Measurements from ENCODE around the gene LDLRAD4. TPM values are rescaled to one million over a fixed set of nuclear protein-coding genes. Genes with fewer than 3 reads are reported as not detected.
"Not testable (repeated sequence)": the region's sequence is repeated elsewhere in the genome, so short reads cannot be mapped to it uniquely, and the experiment has no call there.

Gene LDLRAD4
- polyA plus RNA-seq, 4 donors, result 2.7 to 17.6 (median 7.0) TPM

- FAIRE-seq, result no peak
- no peak overlapping the region for H3K4me3 ChIP-seq (ENCODE audit: low read depth in 1 of 3, low read length in 3 of 3)
- no peaks in the 10 kb centered on the region for H3K27me3 ChIP-seq (ENCODE audit: control insufficient read depth in 3 of 3, insufficient read depth in 3 of 3, low read length in 3 of 3)
- 78 to 89% (median 86%) methylated on average over 7 of the region's 7 CpGs for WGBS, 3 donors
- H3K4me1 ChIP-seq (ENCODE audit: control insufficient read depth in 3 of 3, insufficient read depth in 2 of 3, low read depth in 1 of 3, low read length in 2 of 3), result peaks cover 0 to 3% (median 0%) of the 10 kb centered on the region in 3 donors
- H3K27ac ChIP-seq (ENCODE audit: low read depth in 1 of 3, low read length in 2 of 3), result no peak overlapping the region
- H3K9me3 ChIP-seq (ENCODE audit: control insufficient read depth in 2 of 2, insufficient read depth in 1 of 2, low read depth in 1 of 2, low read length in 1 of 2), result peaks cover 0 to 8% of the 10 kb centered on the region in 2 donors
- H3K36me3 ChIP-seq (ENCODE audit: control insufficient read depth in 3 of 3, insufficient read depth in 2 of 3, low read depth in 1 of 3, low read length in 3 of 3), result peaks cover 0 to 2% (median 0%) of the 10 kb centered on the region in 3 donors
- DNase-seq, result no peak
Measured at GRCh38 chr18:13672657-13673056, 454.1 kb downstream of the LDLRAD4 start.

- no peak overlapping the region for H3K4me3 ChIP-seq (ENCODE audit: low read depth in 1 of 3, low read length in 3 of 3)
- no peaks in the 10 kb centered on the region for H3K27me3 ChIP-seq (ENCODE audit: control insufficient read depth in 3 of 3, insufficient read depth in 3 of 3, low read length in 3 of 3)
- no peak for DNase-seq
- H3K36me3 ChIP-seq (ENCODE audit: control insufficient read depth in 3 of 3, insufficient read depth in 2 of 3, low read depth in 1 of 3, low read length in 3 of 3), result no peaks in the 10 kb centered on the region
- FAIRE-seq, result no peak
- WGBS, 3 donors, result 89 to 95% (median 92%) methylated on average over 6 of the region's 6 CpGs
- H3K9me3 ChIP-seq (ENCODE audit: control insufficient read depth in 2 of 2, insufficient read depth in 1 of 2, low read depth in 1 of 2, low read length in 1 of 2), result peaks cover 0 to 8% of the 10 kb centered on the region in 2 donors
- no peak overlapping the region for H3K27ac ChIP-seq (ENCODE audit: low read depth in 1 of 3, low read length in 2 of 3)
- no peaks in the 10 kb centered on the region for H3K4me1 ChIP-seq (ENCODE audit: control insufficient read depth in 3 of 3, insufficient read depth in 2 of 3, low read depth in 1 of 3, low read length in 2 of 3)
Measured at GRCh38 chr18:13676471-13676870, 457.9 kb downstream of the LDLRAD4 start.

- FAIRE-seq; H3K27me3 ChIP-seq (ENCODE audit: control insufficient read depth in 3 of 3, insufficient read depth in 3 of 3, low read length in 3 of 3); H3K27ac ChIP-seq (ENCODE audit: low read depth in 1 of 3, low read length in 2 of 3); H3K4me1 ChIP-seq (ENCODE audit: control insufficient read depth in 3 of 3, insufficient read depth in 2 of 3, low read depth in 1 of 3, low read length in 2 of 3); H3K9me3 ChIP-seq (ENCODE audit: control insufficient read depth in 2 of 2, insufficient read depth in 1 of 2, low read depth in 1 of 2, low read length in 1 of 2); DNase-seq; H3K36me3 ChIP-seq (ENCODE audit: control insufficient read depth in 3 of 3, insufficient read depth in 2 of 3, low read depth in 1 of 3, low read length in 3 of 3); H3K4me3 ChIP-seq (ENCODE audit: low read depth in 1 of 3, low read length in 3 of 3): not testable (repeated sequence)
- WGBS, 3 donors, result 98 to 99% (median 98%) methylated on average over 13 of the region's 13 CpGs
Measured at GRCh38 chr18:13677350-13677749, 458.8 kb downstream of the LDLRAD4 start.

GRCh38 chr18:13680612-13681011 lies 462.1 kb downstream of the LDLRAD4 start:
- Histone ChIP-seq H3K27me3 (ENCODE audit: control insufficient read depth in 3 of 3, insufficient read depth in 3 of 3, low read length in 3 of 3) (no peaks in the 10 kb centered on the region), H3K4me1 (ENCODE audit: control insufficient read depth in 3 of 3, insufficient read depth in 2 of 3, low read depth in 1 of 3, low read length in 2 of 3) (no peaks in the 10 kb centered on the region), H3K9me3 (ENCODE audit: control insufficient read depth in 2 of 2, insufficient read depth in 1 of 2, low read depth in 1 of 2, low read length in 1 of 2) (peaks cover 0 to 8% of the 10 kb centered on the region in 2 donors), H3K4me3 (ENCODE audit: low read depth in 1 of 3, low read length in 3 of 3) (no peak overlapping the region), H3K36me3 (ENCODE audit: control insufficient read depth in 3 of 3, insufficient read depth in 2 of 3, low read depth in 1 of 3, low read length in 3 of 3) (peaks cover 0 to 2% (median 0%) of the 10 kb centered on the region in 3 donors), H3K27ac (ENCODE audit: low read depth in 1 of 3, low read length in 2 of 3) (no peak overlapping the region)
- 73 to 91% (median 77%) methylated on average over 5 of the region's 5 CpGs for WGBS, 3 donors
- no peak for FAIRE-seq
- DNase-seq, result peak; percentile 17 to 37

- DNase-seq (no peak), FAIRE-seq (no peak)
- WGBS, 3 donors, result 94 to 97% (median 96%) methylated on average over 6 of the region's 6 CpGs
- H3K27ac ChIP-seq (ENCODE audit: low read depth in 1 of 3, low read length in 2 of 3), result no peak overlapping the region
- H3K9me3 ChIP-seq (ENCODE audit: control insufficient read depth in 2 of 2, insufficient read depth in 1 of 2, low read depth in 1 of 2, low read length in 1 of 2), result peaks cover 0 to 6% of the 10 kb centered on the region in 2 donors
- H3K27me3 ChIP-seq (ENCODE audit: control insufficient read depth in 3 of 3, insufficient read depth in 3 of 3, low read length in 3 of 3), result no peaks in the 10 kb centered on the region
- H3K36me3 ChIP-seq (ENCODE audit: control insufficient read depth in 3 of 3, insufficient read depth in 2 of 3, low read depth in 1 of 3, low read length in 3 of 3), result peaks cover 0 to 2% (median 0%) of the 10 kb centered on the region in 3 donors
- H3K4me1 ChIP-seq (ENCODE audit: control insufficient read depth in 3 of 3, insufficient read depth in 2 of 3, low read depth in 1 of 3, low read length in 2 of 3), result no peaks in the 10 kb centered on the region
- no peak overlapping the region for H3K4me3 ChIP-seq (ENCODE audit: low read depth in 1 of 3, low read length in 3 of 3)
Measured at GRCh38 chr18:13681701-13682100, 463.1 kb downstream of the LDLRAD4 start.

GRCh38 chr18:13684546-13684945 lies 466.0 kb downstream of the LDLRAD4 start:
- 90 to 96% (median 96%) methylated on average over 4 of the region's 4 CpGs for WGBS, 3 donors
- no peak for FAIRE-seq
- Histone ChIP-seq H3K36me3 (ENCODE audit: control insufficient read depth in 3 of 3, insufficient read depth in 2 of 3, low read depth in 1 of 3, low read length in 3 of 3) (peaks cover 0 to 2% (median 2%) of the 10 kb centered on the region in 3 donors), H3K4me1 (ENCODE audit: control insufficient read depth in 3 of 3, insufficient read depth in 2 of 3, low read depth in 1 of 3, low read length in 2 of 3) (no peaks in the 10 kb centered on the region), H3K27ac (ENCODE audit: low read depth in 1 of 3, low read length in 2 of 3) (no peak overlapping the region), H3K9me3 (ENCODE audit: control insufficient read depth in 2 of 2, insufficient read depth in 1 of 2, low read depth in 1 of 2, low read length in 1 of 2) (peaks cover 0 to 14% of the 10 kb centered on the region in 2 donors), H3K27me3 (ENCODE audit: control insufficient read depth in 3 of 3, insufficient read depth in 3 of 3, low read length in 3 of 3) (no peaks in the 10 kb centered on the region), H3K4me3 (ENCODE audit: low read depth in 1 of 3, low read length in 3 of 3) (no peak overlapping the region)
- DNase-seq, result no peak

- no peak overlapping the region for H3K4me3 ChIP-seq (ENCODE audit: low read depth in 1 of 3, low read length in 3 of 3)
- no peak for DNase-seq
- peaks cover 0 to 2% (median 0%) of the 10 kb centered on the region in 3 donors for H3K36me3 ChIP-seq (ENCODE audit: control insufficient read depth in 3 of 3, insufficient read depth in 2 of 3, low read depth in 1 of 3, low read length in 3 of 3)
- no peak for FAIRE-seq
- H3K27me3 ChIP-seq (ENCODE audit: control insufficient read depth in 3 of 3, insufficient read depth in 3 of 3, low read length in 3 of 3), result no peaks in the 10 kb centered on the region
- H3K4me1 ChIP-seq (ENCODE audit: control insufficient read depth in 3 of 3, insufficient read depth in 2 of 3, low read depth in 1 of 3, low read length in 2 of 3), result no peaks in the 10 kb centered on the region
- no peak overlapping the region for H3K27ac ChIP-seq (ENCODE audit: low read depth in 1 of 3, low read length in 2 of 3)
- peaks cover 0 to 22% of the 10 kb centered on the region in 2 donors for H3K9me3 ChIP-seq (ENCODE audit: control insufficient read depth in 2 of 2, insufficient read depth in 1 of 2, low read depth in 1 of 2, low read length in 1 of 2)
- WGBS, 3 donors, result 93 to 95% (median 93%) methylated on average over 21 of the region's 21 CpGs
Measured at GRCh38 chr18:13688191-13689136, 469.9 kb downstream of the LDLRAD4 start.

- H3K4me3 ChIP-seq (ENCODE audit: low read depth in 1 of 3, low read length in 3 of 3); H3K4me1 ChIP-seq (ENCODE audit: control insufficient read depth in 3 of 3, insufficient read depth in 2 of 3, low read depth in 1 of 3, low read length in 2 of 3); H3K27me3 ChIP-seq (ENCODE audit: control insufficient read depth in 3 of 3, insufficient read depth in 3 of 3, low read length in 3 of 3); H3K27ac ChIP-seq (ENCODE audit: low read depth in 1 of 3, low read length in 2 of 3); H3K36me3 ChIP-seq (ENCODE audit: control insufficient read depth in 3 of 3, insufficient read depth in 2 of 3, low read depth in 1 of 3, low read length in 3 of 3); FAIRE-seq; DNase-seq: not testable (repeated sequence)
- 96 to 98% (median 96%) methylated on average over 9 of the region's 9 CpGs for WGBS, 3 donors
- H3K9me3 ChIP-seq (ENCODE audit: control insufficient read depth in 2 of 2, insufficient read depth in 1 of 2, low read depth in 1 of 2, low read length in 1 of 2), result peaks cover 0 to 22% of the 10 kb centered on the region in 2 donors
Measured at GRCh38 chr18:13690060-13690459, 471.5 kb downstream of the LDLRAD4 start.

Data from small intestine (tissue), 7 donors.